Calu3 (cell line): Measurements from ENCODE around the gene SIGLEC6. TPM values are rescaled to one million over a fixed set of nuclear protein-coding genes. Genes with fewer than 3 reads are reported as not detected.

Source experiments
- BruUV-seq: library from RNA; stranded (reverse); fragments of 400-500 nt; replicated peaks from 2 replicates; lab custom pipeline; 2021; lab: Mats Ljungman, UMichigan
- CTCF ChIA-PET: fragments of 300-600 bp; sonication (Branson Sonifier 250); formaldehyde crosslinking; loops from one replicate; lab custom pipeline; 2022; ENCODE audit warnings: antibody characterized with exemption; lab: Charles Lee
- DNase-seq: peaks from one replicate; pipeline ENCODE4 v3.0.0; 2022
- H3K27ac Mint-ChIP-seq: one replicate; pipeline ENCODE4 v1.8.0; 2022; ENCODE audit warnings: mixed read lengths; ENCODE audit not compliant: unreplicated experiment
- H3K27me3 Mint-ChIP-seq: one replicate; pipeline ENCODE4 v1.8.0; 2022; ENCODE audit warnings: mixed read lengths; ENCODE audit not compliant: unreplicated experiment
- H3K36me3 Mint-ChIP-seq: one replicate; pipeline ENCODE4 v1.8.0; 2022; ENCODE audit warnings: mild to moderate bottlenecking, moderate library complexity, mixed read lengths; ENCODE audit not compliant: insufficient read depth, unreplicated experiment
- H3K4me1 Mint-ChIP-seq: one replicate; pipeline ENCODE4 v1.8.0; 2022; ENCODE audit warnings: mild to moderate bottlenecking, low read depth, mixed read lengths; ENCODE audit not compliant: unreplicated experiment
- H3K4me3 Mint-ChIP-seq: one replicate; pipeline ENCODE4 v1.8.0; 2022; ENCODE audit warnings: mild to moderate bottlenecking, low read depth, moderate library complexity, mixed read lengths; ENCODE audit not compliant: unreplicated experiment
- H3K9me3 Mint-ChIP-seq: one replicate; pipeline ENCODE4 v1.8.0; 2022; ENCODE audit warnings: low read depth, mixed read lengths; ENCODE audit not compliant: unreplicated experiment
- intact Hi-C: fragments of 100-400 bp; cut with micrococcal nuclease; formaldehyde crosslinking; loops from one replicate; pipeline ENCODE4 v1.10.0; 2022; ENCODE audit not compliant: unreplicated experiment
- total RNA-seq: library from RNA; stranded (reverse); gene quantifications from 2 replicates; pipeline ENCODE4 v1.2.3, GENCODE V29; 2022
- TF ChIP-seq, protein P1 (sequence below): fragments of 200-600 bp; IDR thresholded peaks from one replicate; pipeline ENCODE4 v1.8.0; 2022; ENCODE audit warnings: antibody characterized with exemption; ENCODE audit not compliant: unreplicated experiment

The SIGLEC6 gene
- total RNA-seq, 1 experiment from 2014 or later: not detected

- H3K27me3 Mint-ChIP-seq: peaks cover 41% of the 10 kb centered on the region
- H3K27ac Mint-ChIP-seq: no peak overlapping the region
- no peaks in the 10 kb centered on the region for H3K36me3 Mint-ChIP-seq
- no peak for DNase-seq
- CTCF ChIA-PET: interaction anchor here (1.1 kb wide), 1 partner anchor 71 kb away, joined by 4 read pairs; no protein-coding TSS in a partner anchor
- H3K9me3 Mint-ChIP-seq: peaks cover 3% of the 10 kb centered on the region
- TF ChIP-seq, protein P1, sequence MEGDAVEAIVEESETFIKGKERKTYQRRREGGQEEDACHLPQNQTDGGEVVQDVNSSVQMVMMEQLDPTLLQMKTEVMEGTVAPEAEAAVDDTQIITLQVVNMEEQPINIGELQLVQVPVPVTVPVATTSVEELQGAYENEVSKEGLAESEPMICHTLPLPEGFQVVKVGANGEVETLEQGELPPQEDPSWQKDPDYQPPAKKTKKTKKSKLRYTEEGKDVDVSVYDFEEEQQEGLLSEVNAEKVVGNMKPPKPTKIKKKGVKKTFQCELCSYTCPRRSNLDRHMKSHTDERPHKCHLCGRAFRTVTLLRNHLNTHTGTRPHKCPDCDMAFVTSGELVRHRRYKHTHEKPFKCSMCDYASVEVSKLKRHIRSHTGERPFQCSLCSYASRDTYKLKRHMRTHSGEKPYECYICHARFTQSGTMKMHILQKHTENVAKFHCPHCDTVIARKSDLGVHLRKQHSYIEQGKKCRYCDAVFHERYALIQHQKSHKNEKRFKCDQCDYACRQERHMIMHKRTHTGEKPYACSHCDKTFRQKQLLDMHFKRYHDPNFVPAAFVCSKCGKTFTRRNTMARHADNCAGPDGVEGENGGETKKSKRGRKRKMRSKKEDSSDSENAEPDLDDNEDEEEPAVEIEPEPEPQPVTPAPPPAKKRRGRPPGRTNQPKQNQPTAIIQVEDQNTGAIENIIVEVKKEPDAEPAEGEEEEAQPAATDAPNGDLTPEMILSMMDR: no peak
- peaks cover 30% of the 10 kb centered on the region for H3K4me1 Mint-ChIP-seq
- no TSS peak for BruUV-seq
- intact Hi-C loops: loop anchor here (2.0 kb wide), 2 partner anchors 25 to 71 kb away; partner anchors contain the start of gene ZNF175
- no peak overlapping the region for H3K4me3 Mint-ChIP-seq
Measured at GRCh38 chr19:51546107-51546649, 14.7 kb upstream of the SIGLEC6 start.

- Mint-ChIP-seq H3K36me3 (no peaks in the 10 kb centered on the region), H3K27me3 (peaks cover 42% of the 10 kb centered on the region), H3K4me3 (no peak overlapping the region), H3K27ac (no peak overlapping the region), H3K4me1 (peaks cover 25% of the 10 kb centered on the region), H3K9me3 (peaks cover 3% of the 10 kb centered on the region)
- no peak for DNase-seq
- intact Hi-C loops: no loop called here
- TF ChIP-seq, protein P1: no peak
- no TSS peak for BruUV-seq
- CTCF ChIA-PET: no interaction called here
Measured at GRCh38 chr19:51544038-51544437, 12.6 kb upstream of the SIGLEC6 start.

GRCh38 chr19:51542699-51543098, 11.2 kb upstream of the SIGLEC6 start:
- H3K27ac Mint-ChIP-seq: no peak overlapping the region
- no peaks in the 10 kb centered on the region for H3K36me3 Mint-ChIP-seq
- H3K27me3 Mint-ChIP-seq: peaks cover 54% of the 10 kb centered on the region
- no TSS peak for BruUV-seq
- peaks cover 19% of the 10 kb centered on the region for H3K4me1 Mint-ChIP-seq
- TF ChIP-seq, protein P1: no peak
- no peak overlapping the region for H3K4me3 Mint-ChIP-seq
- DNase-seq: no peak
- peaks cover 3% of the 10 kb centered on the region for H3K9me3 Mint-ChIP-seq
- CTCF ChIA-PET: no interaction called here
- intact Hi-C loops: no loop called here

DNA sequence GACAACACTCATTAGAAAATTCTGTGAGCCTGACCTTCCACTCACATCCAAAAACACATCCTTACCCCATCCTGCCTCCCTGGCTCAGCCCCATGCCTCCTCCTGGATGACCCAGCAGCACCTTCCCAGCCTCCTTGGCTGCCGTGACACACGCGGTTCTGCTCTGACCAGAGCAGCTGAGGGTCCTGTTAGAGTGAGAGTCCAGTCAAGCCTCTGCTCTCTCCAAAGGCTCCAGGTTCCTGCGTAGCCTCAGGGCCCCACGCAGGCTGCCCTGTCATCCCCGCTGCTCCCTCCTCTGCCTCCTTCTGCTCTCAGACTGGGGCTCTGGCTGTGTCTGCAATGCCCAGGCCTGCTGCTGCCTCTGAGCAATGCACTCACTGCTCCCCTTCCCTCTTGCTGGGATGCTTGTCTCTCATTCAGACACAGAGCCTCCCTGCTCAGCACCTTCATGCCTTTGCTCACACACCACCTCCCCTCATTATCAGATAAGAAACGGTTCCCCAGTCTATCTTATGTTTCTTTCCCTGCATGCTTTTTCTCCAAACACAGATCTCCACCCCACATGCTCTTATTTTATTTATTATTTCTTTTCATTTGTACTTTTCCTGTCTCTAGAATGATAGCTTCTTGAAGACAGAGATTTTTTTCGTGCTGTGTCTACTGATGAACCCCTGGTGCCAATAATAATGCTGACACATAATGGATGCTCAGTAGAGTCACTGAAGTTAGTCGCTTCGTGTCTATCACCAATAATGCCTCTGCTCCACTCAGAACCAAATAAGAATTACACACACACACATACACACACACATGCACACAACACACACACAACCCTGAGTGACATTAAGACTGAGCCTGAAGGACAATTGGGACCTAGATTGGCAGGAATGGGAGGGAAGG, 10.2 kb upstream of the SIGLEC6 start:
- no peaks in the 10 kb centered on the region for H3K36me3 Mint-ChIP-seq
- TF ChIP-seq, protein P1: no peak
- intact Hi-C loops: no loop called here
- peaks cover 63% of the 10 kb centered on the region for H3K27me3 Mint-ChIP-seq
- H3K9me3 Mint-ChIP-seq: peaks cover 3% of the 10 kb centered on the region
- no peak for DNase-seq
- BruUV-seq: no TSS peak
- H3K4me3 Mint-ChIP-seq: no peak overlapping the region
- CTCF ChIA-PET: no interaction called here
- H3K27ac Mint-ChIP-seq: no peak overlapping the region
- peaks cover 9% of the 10 kb centered on the region for H3K4me1 Mint-ChIP-seq
